ENCODE data around the gene NUP54.

NUP54 gene

GRCh38 chr4:76153356-76153755 is 5.2 kb upstream of the NUP54 start:
- no peak for TF ChIP-seq CTCF (conservative IDR thresholded peaks at IDR 0.05; ENCODE audit: low read depth, low read length)
- no peak for DNase-seq (ENCODE audit: low read depth)
- no peak overlapping the region for H3K4me3 ChIP-seq (ENCODE audit: low read depth, low read length)

GRCh38 chr4:76147454-76148141 is 599 bp downstream of the NUP54 start:
- TF ChIP-seq CTCF (conservative IDR thresholded peaks at IDR 0.05; ENCODE audit: low read depth, low read length), result no peak
- DNase-seq (ENCODE audit: low read depth), result peak; percentile 98
- H3K4me3 ChIP-seq (ENCODE audit: low read depth, low read length), result peak overlapping the region; percentile 94

GRCh38 chr4:76144546-76144945 is 3.7 kb downstream of the NUP54 start:
- no peak for DNase-seq (ENCODE audit: low read depth)
- no peak for TF ChIP-seq CTCF (conservative IDR thresholded peaks at IDR 0.05; ENCODE audit: low read depth, low read length)
- H3K4me3 ChIP-seq (ENCODE audit: low read depth, low read length), result no peak overlapping the region

- DNase-seq (ENCODE audit: low read depth), result no peak
- H3K4me3 ChIP-seq (ENCODE audit: low read depth, low read length), result no peak overlapping the region
- no peak for TF ChIP-seq CTCF (conservative IDR thresholded peaks at IDR 0.05; ENCODE audit: low read depth, low read length)
These were observed 7.0 kb downstream of the NUP54 start for GRCh38 chr4:76141241-76141640.

- TF ChIP-seq CTCF (conservative IDR thresholded peaks at IDR 0.05; ENCODE audit: low read depth, low read length), result no peak
- DNase-seq (ENCODE audit: low read depth), result no peak
These were observed 20.4 kb downstream of the NUP54 start for GRCh38 chr4:76127754-76128153.

GRCh38 chr4:76125816-76126215 is 22.4 kb downstream of the NUP54 start:
- no peak overlapping the region for H3K4me3 ChIP-seq (ENCODE audit: low read depth, low read length)
- DNase-seq (ENCODE audit: low read depth), result peak; percentile 51
- no peak for TF ChIP-seq CTCF (conservative IDR thresholded peaks at IDR 0.05; ENCODE audit: low read depth, low read length)

More at GRCh38 chr4:76127754-76128153, 20.4 kb downstream of the NUP54 start:
- no peak overlapping the region for H3K4me3 ChIP-seq (ENCODE audit: low read depth, low read length)

- DNase-seq (ENCODE audit: low read depth), result no peak
- TF ChIP-seq CTCF (conservative IDR thresholded peaks at IDR 0.05; ENCODE audit: low read depth, low read length), result no peak
These were observed 28.0 kb downstream of the NUP54 start for GRCh38 chr4:76120199-76120598.

More at GRCh38 chr4:76120199-76120598, 28.0 kb downstream of the NUP54 start:
- H3K4me3 ChIP-seq (ENCODE audit: low read depth, low read length), result no peak overlapping the region
